NB4 (cell line): ENCODE data around the gene UAP1.

Experiments
- MYC ChIP-seq: IDR thresholded peaks from 2 replicates; pipeline ENCODE4 v1.6.1; 2011; ENCODE audit warnings: low read depth, low read length
- POLR2A ChIP-seq: IDR thresholded peaks from 2 replicates; pipeline ENCODE4 v1.6.1; 2011; ENCODE audit warnings: mild to moderate bottlenecking; ENCODE audit not compliant: insufficient read length; ENCODE audit errors: extremely low read depth
- TF ChIP-seq, protein P1 (sequence below): IDR thresholded peaks from one replicate; pipeline ENCODE4 v1.5.1; 2012; ENCODE audit warnings: low read depth, low read length

DNA sequence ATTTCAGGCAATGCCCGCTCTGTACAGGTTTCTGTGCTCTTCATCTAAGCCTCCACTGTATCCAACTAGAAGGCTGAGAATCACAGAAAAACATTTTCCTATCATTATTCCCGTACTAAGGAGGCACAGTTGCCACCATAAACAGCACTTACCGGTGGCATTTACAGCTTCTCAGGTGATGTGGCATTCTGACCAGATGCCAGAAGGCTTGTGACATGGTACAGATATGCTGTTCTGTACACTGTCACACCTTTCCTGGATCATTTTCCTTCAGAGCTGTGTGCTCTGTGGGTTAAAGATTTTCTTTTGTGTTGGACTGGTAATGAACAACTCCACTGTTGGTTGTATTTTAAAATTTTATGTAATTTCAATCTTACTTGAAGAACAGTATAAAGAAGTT is 4.0 kb upstream of the UAP1 start:
- TF ChIP-seq, protein P1, sequence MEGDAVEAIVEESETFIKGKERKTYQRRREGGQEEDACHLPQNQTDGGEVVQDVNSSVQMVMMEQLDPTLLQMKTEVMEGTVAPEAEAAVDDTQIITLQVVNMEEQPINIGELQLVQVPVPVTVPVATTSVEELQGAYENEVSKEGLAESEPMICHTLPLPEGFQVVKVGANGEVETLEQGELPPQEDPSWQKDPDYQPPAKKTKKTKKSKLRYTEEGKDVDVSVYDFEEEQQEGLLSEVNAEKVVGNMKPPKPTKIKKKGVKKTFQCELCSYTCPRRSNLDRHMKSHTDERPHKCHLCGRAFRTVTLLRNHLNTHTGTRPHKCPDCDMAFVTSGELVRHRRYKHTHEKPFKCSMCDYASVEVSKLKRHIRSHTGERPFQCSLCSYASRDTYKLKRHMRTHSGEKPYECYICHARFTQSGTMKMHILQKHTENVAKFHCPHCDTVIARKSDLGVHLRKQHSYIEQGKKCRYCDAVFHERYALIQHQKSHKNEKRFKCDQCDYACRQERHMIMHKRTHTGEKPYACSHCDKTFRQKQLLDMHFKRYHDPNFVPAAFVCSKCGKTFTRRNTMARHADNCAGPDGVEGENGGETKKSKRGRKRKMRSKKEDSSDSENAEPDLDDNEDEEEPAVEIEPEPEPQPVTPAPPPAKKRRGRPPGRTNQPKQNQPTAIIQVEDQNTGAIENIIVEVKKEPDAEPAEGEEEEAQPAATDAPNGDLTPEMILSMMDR, result no peak
- TF ChIP-seq POLR2A (no peak), MYC (no peak)
